H1 (cell line): ENCODE results near the gene DMPK. TPM values are rescaled to one million over a fixed set of nuclear protein-coding genes. Genes with fewer than 3 reads are reported as not detected.
A peak's percentile ranks its signal among the peaks of the same experiment; 100 is the strongest.

Experiments used
- BCL11A ChIP-seq, 2 experiments: IDR thresholded peaks; one replicate each; pipeline ENCODE4 v1.6.1; 2011; ENCODE audit warnings: low read depth in 2 of 2, low read length in 2 of 2, mild to moderate bottlenecking in 2 of 2
- BRCA1 ChIP-seq: IDR thresholded peaks from 2 replicates; pipeline ENCODE4 v1.6.1; 2012; ENCODE audit warnings: low read depth, low read length, improper control_type of control experiment
- CHD2 ChIP-seq: IDR thresholded peaks from 2 replicates; pipeline ENCODE4 v1.6.1; 2012; ENCODE audit warnings: low read length, improper control_type of control experiment
- CTCF ChIP-seq, 3 experiments: IDR thresholded peaks; 1 replicate in 2 of 3; 2 replicates in 1 of 3; pipeline versions ENCODE4 v1.5.1 to v1.6.1; 2011; ENCODE audit warnings: low read length in 3 of 3, mild to moderate bottlenecking in 3 of 3, inconsistent platforms in 2 of 3, low read depth in 1 of 3, moderate library complexity in 1 of 3; ENCODE audit not compliant: insufficient read depth in 1 of 3; ENCODE audit errors: control extremely low read depth in 1 of 3
- EGR1 ChIP-seq: IDR thresholded peaks from 2 replicates; pipeline ENCODE4 v1.6.1; 2011; ENCODE audit warnings: low read depth, low read length, borderline replicate concordance
- JUND ChIP-seq: IDR thresholded peaks from 2 replicates; pipeline ENCODE4 v1.6.1; 2011; ENCODE audit warnings: mild to moderate bottlenecking, improper control_type of control experiment, low read length
- KDM4A ChIP-seq: IDR thresholded peaks from one replicate; pipeline ENCODE4 v1.7.1; 2012; ENCODE audit warnings: low read depth, mild to moderate bottlenecking, moderate library complexity, low read length, inconsistent platforms; ENCODE audit not compliant: severe bottlenecking
- NRF1 ChIP-seq: IDR thresholded peaks from 2 replicates; pipeline ENCODE4 v1.6.1; 2011; ENCODE audit warnings: mild to moderate bottlenecking, low read depth, low read length, improper control_type of control experiment
- RAD21 ChIP-seq, 2 experiments: IDR thresholded peaks in 1 of 2; conservative IDR thresholded peaks in 1 of 2; 2 replicates each; pipeline ENCODE4 v1.6.1; 2011; ENCODE audit warnings: low read depth in 2 of 2, low read length in 2 of 2, improper control_type of control experiment in 1 of 2, inconsistent platforms in 1 of 2, mild to moderate bottlenecking in 1 of 2, moderate library complexity in 1 of 2
- SP1 ChIP-seq: IDR thresholded peaks from 2 replicates; pipeline ENCODE4 v1.6.1; 2011; ENCODE audit warnings: low read depth, low read length
- TAF1 ChIP-seq: IDR thresholded peaks from 2 replicates; pipeline ENCODE4 v1.6.1; 2011; ENCODE audit warnings: mild to moderate bottlenecking, low read depth, low read length
- USF2 ChIP-seq: IDR thresholded peaks from 2 replicates; pipeline ENCODE4 v1.6.1; 2011; ENCODE audit warnings: low read length, improper control_type of control experiment
- polyA plus RNA-seq, 7 experiments: library from polyadenylated mRNA; depleted of rRNA in 3 of 7; stranded (reverse) in 5 of 7; unstranded in 2 of 7; fragments of >200 nt in 5 of 7; fragments of 200-250 nt in 2 of 7; gene quantifications; 1 replicate in 5 of 7; 2 replicates in 1 of 7; 4 replicates in 1 of 7; pipeline versions ENCODE4 v1.2.1 to v1.2.3, GENCODE V29; 2011 to 2013; ENCODE audit warnings: missing spikeins in 2 of 7, mixed read lengths in 2 of 7
- total RNA-seq: library from RNA; stranded (reverse); fragmentation: NEBNext Ultra II Directional; extraction: Animal tissue kit (Norgen Biotek cat#: 25700); gene quantifications from 2 replicates; pipeline ENCODE4 v1.2.1, GENCODE V29; 2021

The DMPK gene
- total and polyA plus RNA-seq, 2 of the 8 experiments (the other 6 are each of a cell fraction or from before 2014, with no cell fraction given), result 13.7 to 27.4 TPM

GRCh38 chr19:45770192-45771101 is 11.8 kb downstream of the DMPK start (continued):
- TF ChIP-seq BRCA1, result no peak
- peak; percentile 77 for TF ChIP-seq CHD2
- no peak for TF ChIP-seq BCL11A (IDR thresholded peaks at IDR 0.05; ENCODE audit: low read depth in 2 of 2, low read length in 2 of 2)
- TF ChIP-seq NRF1, result no peak
- peak; percentile 41 for TF ChIP-seq KDM4A
- peak; percentile 56 to 81 for TF ChIP-seq RAD21 (IDR thresholded peaks at IDR 0.05 in 1 of 2, conservative IDR thresholded peaks at IDR 0.05 in 1 of 2; ENCODE audit: low read depth in 2 of 2, low read length in 2 of 2)
- peak; percentile 65 to 82 (median 78) for TF ChIP-seq CTCF (IDR thresholded peaks at IDR 0.05; ENCODE audit: control extremely low read depth in 1 of 3, insufficient read depth in 1 of 3, low read depth in 1 of 3, low read length in 3 of 3)
- TF ChIP-seq JUND, result peak; percentile 17; the same call in 1 of the 2 replicates
- TF ChIP-seq USF2, result peak; percentile 14; the same call in 1 of the 2 replicates
- peak; percentile 81; the same call in 1 of the 2 replicates for TF ChIP-seq SP1
- peak; percentile 53; the same call in 1 of the 2 replicates for TF ChIP-seq EGR1
- TF ChIP-seq TAF1, result peak; percentile 59
- TF ChIP-seq, all 59 proteins: peak for 18
